Measurements from ENCODE around the gene ATP8B4. TPM values are rescaled to one million over a fixed set of nuclear protein-coding genes. Genes with fewer than 3 reads are reported as not detected.
A peak's percentile ranks its signal among the peaks of the same experiment; 100 is the strongest.

The ATP8B4 gene
- total and polyA plus RNA-seq, 12 donors, result 2.1 to 23.9 (median 4.9) TPM

GRCh38 chr15:49895347-49896223 is 223.4 kb downstream of the ATP8B4 start:
- Histone ChIP-seq H3K4me1 (replicated peaks in 1 of 2) (peaks cover 0 to 6% of the 10 kb centered on the region in 2 donors), H3K27me3 (no peaks in the 10 kb centered on the region), H3K27ac (peak overlapping the region in 3 of 5 donors; percentile 34 to 64 (median 49)), H3K36me3 (replicated peaks in 1 of 2) (no peaks in the 10 kb centered on the region), H3K9me3 (replicated peaks in 1 of 3) (no peaks in the 10 kb centered on the region), H3K4me3 (no peak overlapping the region)
- intact Hi-C loops (cut with DNase I), result no loop called here
- DNase-seq, result no peak
- WGBS, 4 donors, result 50 to 66% (median 56%) methylated on average over 6 of the region's 6 CpGs
- TF ChIP-seq CTCF (IDR thresholded peaks at IDR 0.05) (no peak), POLR2A (IDR thresholded peaks at IDR 0.05) (no peak)

- H3K9me3 ChIP-seq (replicated peaks in 1 of 3), result no peaks in the 10 kb centered on the region
- no peak for DNase-seq
- intact Hi-C loops (cut with DNase I), result no loop called here
- TF ChIP-seq CTCF (IDR thresholded peaks at IDR 0.05), result no peak
- no peak for TF ChIP-seq POLR2A (IDR thresholded peaks at IDR 0.05)
- no peak overlapping the region for H3K4me3 ChIP-seq
- H3K27ac ChIP-seq, result no peak overlapping the region
- no peaks in the 10 kb centered on the region for H3K36me3 ChIP-seq (replicated peaks in 1 of 2)
- no peaks in the 10 kb centered on the region for H3K27me3 ChIP-seq
- 84 to 93% (median 89%) methylated on average over 3 of the region's 3 CpGs for WGBS, 4 donors
- peaks cover 0 to 13% of the 10 kb centered on the region in 2 donors for H3K4me1 ChIP-seq (replicated peaks in 1 of 2)
These were observed 228.3 kb downstream of the ATP8B4 start for GRCh38 chr15:49890689-49891088.

GRCh38 chr15:49889536-49889935 is 229.5 kb downstream of the ATP8B4 start:
- DNase-seq, result no peak

GRCh38 chr15:49888734-49889133 is 230.3 kb downstream of the ATP8B4 start:
- no peak for TF ChIP-seq POLR2A (IDR thresholded peaks at IDR 0.05)
- no peak for TF ChIP-seq CTCF (IDR thresholded peaks at IDR 0.05)
- intact Hi-C loops (cut with DNase I), result no loop called here
- Histone ChIP-seq H3K9me3 (replicated peaks in 1 of 3) (no peaks in the 10 kb centered on the region), H3K4me1 (replicated peaks in 1 of 2) (peaks cover 0 to 13% of the 10 kb centered on the region in 2 donors), H3K27me3 (no peaks in the 10 kb centered on the region), H3K27ac (no peak overlapping the region), H3K4me3 (no peak overlapping the region), H3K36me3 (replicated peaks in 1 of 2) (no peaks in the 10 kb centered on the region)
- WGBS, 4 donors, result 75 to 86% (median 78%) methylated on average over 3 of the region's 3 CpGs
- DNase-seq, result peak in 1 of 7 donors; percentile 67

More at GRCh38 chr15:49889536-49889935, 229.5 kb downstream of the ATP8B4 start:
- intact Hi-C loops (cut with DNase I), result no loop called here
- H3K27me3 ChIP-seq, result no peaks in the 10 kb centered on the region
- 81 to 86% (median 84%) methylated on average over 2 of the region's 2 CpGs for WGBS, 4 donors
- peaks cover 0 to 13% of the 10 kb centered on the region in 2 donors for H3K4me1 ChIP-seq (replicated peaks in 1 of 2)
- no peaks in the 10 kb centered on the region for H3K36me3 ChIP-seq (replicated peaks in 1 of 2)
- H3K4me3 ChIP-seq, result no peak overlapping the region
- no peaks in the 10 kb centered on the region for H3K9me3 ChIP-seq (replicated peaks in 1 of 3)
- H3K27ac ChIP-seq, result no peak overlapping the region
- no peak for TF ChIP-seq POLR2A (IDR thresholded peaks at IDR 0.05)
- no peak for TF ChIP-seq CTCF (IDR thresholded peaks at IDR 0.05)
